Activated CD4-positive, alpha-beta T cell treated with anti-CD3 and anti-CD28 coated beads, Interleukin-2, amount 10 ng/mL, durations not matched to agents 7 days and 5 days (primary cell): ENCODE measurements around the gene TMEM121B. TPM values are rescaled to one million over a fixed set of nuclear protein-coding genes. Genes with fewer than 3 reads are reported as not detected.

Source experiments
- CTCF ChIA-PET: fragments of 350-600 bp; sonication (Branson Sonifier 250); formaldehyde crosslinking; loops from one replicate; lab custom pipeline; 2021; ENCODE audit warnings: antibody characterized with exemption; lab: Charles Lee
- POLR2A ChIA-PET: fragments of 350-600 bp; sonication (Branson Sonifier 250); formaldehyde crosslinking; loops from one replicate; lab custom pipeline; 2021; ENCODE audit warnings: antibody characterized with exemption; lab: Charles Lee
- DNase-seq: peaks from one replicate; pipeline ENCODE4 v3.0.0-alpha.2; 2020
- H3K27ac Mint-ChIP-seq: one replicate; pipeline ENCODE4 v1.8.0; 2021; ENCODE audit warnings: mild to moderate bottlenecking, moderate library complexity, mixed read lengths
- H3K27me3 Mint-ChIP-seq: one replicate; pipeline ENCODE4 v1.8.0; 2021; ENCODE audit warnings: mixed read lengths
- H3K36me3 Mint-ChIP-seq: one replicate; pipeline ENCODE4 v1.8.0; 2021; ENCODE audit warnings: low read depth, mixed read lengths
- H3K4me1 Mint-ChIP-seq: one replicate; pipeline ENCODE4 v1.8.0; 2021; ENCODE audit warnings: mixed read lengths
- H3K4me3 Mint-ChIP-seq: one replicate; pipeline ENCODE4 v1.8.0; 2021; ENCODE audit warnings: mild to moderate bottlenecking, moderate library complexity, mixed read lengths
- H3K9me3 Mint-ChIP-seq: one replicate; pipeline ENCODE4 v1.8.0; 2021; ENCODE audit warnings: mixed read lengths
- total RNA-seq, 2 experiments: library from RNA; stranded (reverse); gene quantifications; one replicate each; pipeline ENCODE4 v1.2.3, GENCODE V29; 2021

The TMEM121B gene
- total RNA-seq, 2 experiments from 2014 or later: 0.05 to 0.06 TPM

GRCh38 chr22:17115236-17115635 lies 5.9 kb downstream of the TMEM121B start:
- Mint-ChIP-seq H3K4me1 (peaks cover 54% of the 10 kb centered on the region), H3K27me3 (peaks cover 5% of the 10 kb centered on the region), H3K27ac (peak overlapping the region; percentile 84), H3K36me3 (peaks cover 23% of the 10 kb centered on the region), H3K4me3 (no peak overlapping the region), H3K9me3 (no peaks in the 10 kb centered on the region)
- ChIA-PET POLR2A (no interaction called here), CTCF (interaction anchor here (0.9 to 2.5 kb wide), 3 partner anchors 8 to 56 kb away, joined by 3 to 10 read pairs (median 5); no protein-coding TSS in a partner anchor)
- no peak for DNase-seq

- H3K4me1 Mint-ChIP-seq: peaks cover 54% of the 10 kb centered on the region
- DNase-seq: no peak
These were observed 6.3 kb downstream of the TMEM121B start for GRCh38 chr22:17114898-17115235.

GRCh38 chr22:17114173-17114897 lies 6.8 kb downstream of the TMEM121B start:
- Mint-ChIP-seq H3K4me1 (peaks cover 56% of the 10 kb centered on the region), H3K36me3 (peaks cover 30% of the 10 kb centered on the region), H3K9me3 (no peaks in the 10 kb centered on the region), H3K27ac (peak overlapping the region; percentile 26), H3K27me3 (peaks cover 5% of the 10 kb centered on the region), H3K4me3 (no peak overlapping the region)
- no peak for DNase-seq
- POLR2A ChIA-PET: no interaction called here
- CTCF ChIA-PET: interaction anchor here (0.9 to 1.1 kb wide), 2 partner anchors 35 to 43 kb away, joined by 3 to 5 read pairs; no protein-coding TSS in a partner anchor

More at GRCh38 chr22:17114898-17115235, 6.3 kb downstream of the TMEM121B start:
- Mint-ChIP-seq H3K27ac (peak overlapping the region; percentile 65), H3K36me3 (peaks cover 26% of the 10 kb centered on the region), H3K4me3 (no peak overlapping the region), H3K27me3 (peaks cover 5% of the 10 kb centered on the region), H3K9me3 (no peaks in the 10 kb centered on the region)
- POLR2A ChIA-PET: no interaction called here
- CTCF ChIA-PET: interaction anchor here (0.9 to 2.5 kb wide), 2 partner anchors 42 to 57 kb away, joined by 3 to 10 read pairs; no protein-coding TSS in a partner anchor

GRCh38 chr22:17113600-17113999 lies 7.6 kb downstream of the TMEM121B start:
- Mint-ChIP-seq H3K9me3 (no peaks in the 10 kb centered on the region), H3K4me1 (peaks cover 49% of the 10 kb centered on the region), H3K4me3 (no peak overlapping the region), H3K27me3 (no peaks in the 10 kb centered on the region), H3K27ac (no peak overlapping the region), H3K36me3 (peaks cover 30% of the 10 kb centered on the region)
- POLR2A ChIA-PET: no interaction called here
- CTCF ChIA-PET: interaction anchor here (1.1 kb wide), 1 partner anchor 34 kb away, joined by 5 read pairs; no protein-coding TSS in a partner anchor
- no peak for DNase-seq

GRCh38 chr22:17112491-17113042 lies 8.6 kb downstream of the TMEM121B start:
- Mint-ChIP-seq H3K27ac (no peak overlapping the region), H3K36me3 (peaks cover 32% of the 10 kb centered on the region), H3K4me1 (peaks cover 42% of the 10 kb centered on the region), H3K9me3 (no peaks in the 10 kb centered on the region), H3K27me3 (no peaks in the 10 kb centered on the region), H3K4me3 (no peak overlapping the region)
- ChIA-PET CTCF (interaction anchor here (1.4 kb wide), 1 partner anchor 59 kb away, joined by 4 read pairs; no protein-coding TSS in a partner anchor), POLR2A (no interaction called here)
- DNase-seq: no peak

GRCh38 chr22:17110791-17111550 lies 10.2 kb downstream of the TMEM121B start:
- CTCF ChIA-PET: interaction anchor here (0.7 to 2.1 kb wide), 5 partner anchors 9 to 391 kb away, joined by 3 to 7 read pairs (median 4); no protein-coding TSS in a partner anchor

GRCh38 chr22:17109976-17110375 lies 11.2 kb downstream of the TMEM121B start:
- Mint-ChIP-seq H3K9me3 (no peaks in the 10 kb centered on the region), H3K36me3 (peaks cover 57% of the 10 kb centered on the region), H3K27me3 (no peaks in the 10 kb centered on the region), H3K27ac (no peak overlapping the region), H3K4me3 (no peak overlapping the region), H3K4me1 (peaks cover 43% of the 10 kb centered on the region)
- no peak for DNase-seq
- ChIA-PET CTCF (interaction anchor here (0.6 to 2.1 kb wide), 5 partner anchors 10 to 392 kb away, joined by 3 to 7 read pairs (median 3); no protein-coding TSS in a partner anchor), POLR2A (interaction anchor here (0.6 kb wide), 1 partner anchor 32 kb away, joined by 3 read pairs; no protein-coding TSS in a partner anchor)

More at GRCh38 chr22:17110791-17111550, 10.2 kb downstream of the TMEM121B start:
- H3K36me3 Mint-ChIP-seq: peaks cover 47% of the 10 kb centered on the region
- no peak overlapping the region for H3K27ac Mint-ChIP-seq
- DNase-seq: no peak
- no peaks in the 10 kb centered on the region for H3K27me3 Mint-ChIP-seq
- H3K4me3 Mint-ChIP-seq: no peak overlapping the region
- H3K9me3 Mint-ChIP-seq: no peaks in the 10 kb centered on the region
- POLR2A ChIA-PET: interaction anchor here (0.6 kb wide), 1 partner anchor 33 kb away, joined by 3 read pairs; no protein-coding TSS in a partner anchor
- H3K4me1 Mint-ChIP-seq: peaks cover 43% of the 10 kb centered on the region

GRCh38 chr22:17109113-17109865 lies 11.9 kb downstream of the TMEM121B start:
- Mint-ChIP-seq H3K27me3 (no peaks in the 10 kb centered on the region), H3K27ac (no peak overlapping the region), H3K36me3 (peaks cover 64% of the 10 kb centered on the region), H3K4me3 (no peak overlapping the region), H3K4me1 (peaks cover 43% of the 10 kb centered on the region), H3K9me3 (no peaks in the 10 kb centered on the region)
- POLR2A ChIA-PET: no interaction called here
- DNase-seq: no peak
- CTCF ChIA-PET: interaction anchor here (1.6 kb wide), 1 partner anchor 10 kb away, joined by 5 read pairs; no protein-coding TSS in a partner anchor

- peaks cover 66% of the 10 kb centered on the region for H3K36me3 Mint-ChIP-seq
- ChIA-PET CTCF (interaction anchor here (1.4 kb wide), 1 partner anchor 15 kb away, joined by 3 read pairs; no protein-coding TSS in a partner anchor), POLR2A (no interaction called here)
- H3K4me3 Mint-ChIP-seq: no peak overlapping the region
- H3K27me3 Mint-ChIP-seq: no peaks in the 10 kb centered on the region
- DNase-seq: no peak
- H3K4me1 Mint-ChIP-seq: peaks cover 42% of the 10 kb centered on the region
- no peaks in the 10 kb centered on the region for H3K9me3 Mint-ChIP-seq
- peak overlapping the region; percentile 82 for H3K27ac Mint-ChIP-seq
These were observed 12.7 kb downstream of the TMEM121B start for GRCh38 chr22:17108256-17109112.

- no peak for DNase-seq
- ChIA-PET POLR2A (no interaction called here), CTCF (interaction anchor here (1.1 to 1.5 kb wide), 4 partner anchors 9 to 65 kb away, joined by 3 to 5 read pairs (median 3); no protein-coding TSS in a partner anchor)
- H3K4me3 Mint-ChIP-seq: peak overlapping the region; percentile 43
- H3K9me3 Mint-ChIP-seq: no peaks in the 10 kb centered on the region
- peaks cover 46% of the 10 kb centered on the region for H3K4me1 Mint-ChIP-seq
- no peaks in the 10 kb centered on the region for H3K27me3 Mint-ChIP-seq
- peak overlapping the region; percentile 82 for H3K27ac Mint-ChIP-seq
- peaks cover 70% of the 10 kb centered on the region for H3K36me3 Mint-ChIP-seq
These were observed 13.7 kb downstream of the TMEM121B start for GRCh38 chr22:17107547-17107810.

- peaks cover 51% of the 10 kb centered on the region for H3K4me1 Mint-ChIP-seq
- H3K4me3 Mint-ChIP-seq: peak overlapping the region; percentile 43
- CTCF ChIA-PET: interaction anchor here (0.6 to 1.5 kb wide), 6 partner anchors 9 to 71 kb away, joined by 3 to 5 read pairs (median 3); no protein-coding TSS in a partner anchor
- POLR2A ChIA-PET: no interaction called here
- H3K27ac Mint-ChIP-seq: peak overlapping the region; percentile 82
- no peaks in the 10 kb centered on the region for H3K9me3 Mint-ChIP-seq
- peak; percentile 71 for DNase-seq
- no peaks in the 10 kb centered on the region for H3K27me3 Mint-ChIP-seq
- peaks cover 72% of the 10 kb centered on the region for H3K36me3 Mint-ChIP-seq
These were observed 14.2 kb downstream of the TMEM121B start for GRCh38 chr22:17106785-17107546.
